ENCODE measurements around the gene HMCN1.
A peak's percentile ranks its signal among the peaks of the same experiment; 100 is the strongest.

Gene HMCN1

DNA sequence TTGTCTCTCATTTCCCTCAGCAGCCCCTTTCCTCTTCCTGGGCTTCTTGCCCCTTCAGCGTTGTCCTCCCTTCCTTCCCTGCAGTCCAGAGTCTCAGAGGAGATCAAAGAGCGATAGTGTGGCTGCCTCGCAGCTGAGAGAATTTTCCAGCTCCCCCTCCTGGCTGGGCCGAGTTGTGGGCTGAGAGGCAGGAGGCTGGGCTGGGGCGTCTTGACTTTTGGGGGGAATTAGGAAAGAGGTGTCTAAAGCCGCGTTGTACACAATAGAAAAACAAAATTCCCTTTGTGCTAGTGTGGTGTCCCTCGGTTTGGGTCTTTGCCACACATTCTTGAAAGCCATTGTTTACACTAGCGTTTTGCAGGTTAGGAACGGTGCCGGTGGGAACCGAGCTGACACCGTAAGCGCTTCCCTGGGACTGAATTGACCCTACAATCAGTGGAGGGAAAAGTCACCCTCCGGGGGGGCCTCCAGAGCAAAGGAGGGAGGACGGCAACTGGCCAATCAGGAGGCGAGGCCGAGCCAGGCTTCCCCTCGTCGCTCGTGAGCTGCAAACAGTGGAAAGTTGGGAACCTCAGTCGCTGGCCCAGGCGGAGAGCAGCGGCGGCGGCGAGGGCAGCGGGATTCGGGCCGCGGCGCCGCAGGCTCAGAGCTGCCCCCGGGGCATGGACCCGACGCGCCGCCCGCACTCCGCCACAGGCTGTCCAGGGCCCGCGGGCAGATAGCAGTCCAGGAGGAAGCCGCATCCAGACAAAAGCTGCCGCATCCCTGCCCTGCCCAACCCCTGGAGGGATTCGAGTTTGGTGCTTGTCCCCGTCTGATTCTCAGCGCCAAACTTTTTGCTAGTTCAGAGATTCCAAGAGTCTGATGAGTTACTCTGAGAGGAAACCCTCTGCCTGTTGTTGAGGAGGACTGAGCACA is at the start of gene HMCN1:
HMCN1 (plus strand) TSS at position 574 of the 918 bp plus-strand sequence. CDS start 389 bp downstream, outside the sequence.
- Histone ChIP-seq H3K4me1 (ENCODE audit: control insufficient read depth in 1 of 2, insufficient read depth in 2 of 2, low read length in 2 of 2) (no peaks in the 10 kb centered on the region), H3K27me3 (ENCODE audit: low read depth, low read length) (peaks cover 12% of the 10 kb centered on the region), H3K36me3 (ENCODE audit: control insufficient read depth in 1 of 2, insufficient read depth in 2 of 2, low read length in 2 of 2) (no peaks in the 10 kb centered on the region), H3K9me3 (ENCODE audit: control insufficient read depth in 1 of 2, low read length in 2 of 2) (peaks cover 0 to 5% of the 10 kb centered on the region in 2 donors), H3K4me3 (ENCODE audit: low read depth in 1 of 2, low read length in 2 of 2) (peak within 1 kb of the TSS; percentile 67 to 73), H3K27ac (ENCODE audit: low read length) (peak within 1 kb of the TSS; percentile 71)

DNA sequence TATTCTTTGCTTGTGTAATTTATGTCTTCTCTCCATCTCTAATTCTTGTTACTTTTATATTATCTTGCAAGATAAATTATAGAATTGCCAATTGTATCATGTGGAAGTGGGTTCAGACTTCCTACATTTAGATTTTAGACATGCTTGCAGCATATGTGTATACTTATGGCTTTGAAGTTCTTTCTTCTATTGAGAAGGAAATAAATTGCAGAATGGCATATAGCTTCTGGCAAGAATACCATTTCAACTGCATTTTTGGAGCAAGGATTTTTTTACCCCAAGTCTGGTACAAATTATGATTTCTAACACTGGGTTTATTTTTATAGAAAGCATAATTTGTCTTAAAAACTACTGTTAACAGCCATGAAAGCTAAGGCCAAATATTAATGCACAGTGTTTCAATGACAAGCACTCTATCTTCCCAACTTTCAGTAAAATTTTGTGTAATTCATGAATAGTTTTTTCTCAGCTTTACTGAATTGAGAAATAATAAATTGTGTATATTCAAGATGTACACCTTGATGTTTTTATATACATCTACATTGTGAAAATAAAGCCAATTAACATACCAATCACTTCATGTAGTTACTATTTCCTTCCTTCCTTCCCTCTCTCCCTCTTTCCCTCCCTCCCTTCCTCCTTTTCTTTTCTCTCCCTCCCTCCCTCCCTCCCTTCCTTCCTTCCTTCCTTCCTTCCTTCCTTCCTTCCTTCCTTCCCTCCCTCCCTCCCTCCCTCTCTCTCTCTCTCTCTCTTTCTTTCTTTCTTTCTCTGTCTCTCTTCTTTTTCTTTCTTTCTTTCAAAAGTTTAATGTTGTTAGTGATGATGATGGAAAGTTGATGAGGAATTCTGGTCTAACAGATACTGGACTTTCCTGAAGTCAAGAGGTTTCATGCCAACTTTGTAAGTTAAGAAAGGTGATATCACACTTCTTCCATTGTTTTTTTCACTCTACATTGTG is 47.1 kb upstream of the HMCN1 start:
- H3K27ac ChIP-seq (ENCODE audit: low read length), result no peak overlapping the region
- H3K9me3 ChIP-seq (ENCODE audit: control insufficient read depth in 1 of 2, low read length in 2 of 2), result no peaks in the 10 kb centered on the region
- no peaks in the 10 kb centered on the region for H3K36me3 ChIP-seq (ENCODE audit: control insufficient read depth in 1 of 2, insufficient read depth in 2 of 2, low read length in 2 of 2)
- H3K27me3 ChIP-seq (ENCODE audit: low read depth, low read length), result no peaks in the 10 kb centered on the region
- H3K4me1 ChIP-seq (ENCODE audit: control insufficient read depth in 1 of 2, insufficient read depth in 2 of 2, low read length in 2 of 2), result no peaks in the 10 kb centered on the region
- no peak overlapping the region for H3K4me3 ChIP-seq (ENCODE audit: low read depth in 1 of 2, low read length in 2 of 2)

DNA sequence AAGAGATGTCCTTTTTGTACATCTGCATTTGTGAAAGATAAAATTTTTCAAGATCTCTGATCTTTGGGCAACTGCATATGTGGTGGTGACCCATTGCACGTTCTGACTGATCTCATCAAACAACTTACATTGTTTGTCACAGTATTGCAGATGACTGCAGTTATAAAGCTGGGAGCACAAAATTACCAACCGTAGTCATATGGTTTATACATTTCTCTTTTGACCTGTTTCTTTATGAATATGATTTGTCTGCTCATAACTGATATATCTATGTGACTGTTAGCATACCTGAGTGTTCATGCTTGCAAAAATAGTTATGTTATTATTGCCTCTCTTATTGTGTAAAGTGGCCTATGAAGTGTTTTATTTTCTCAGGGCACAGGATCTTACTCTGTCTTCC is 43.7 kb upstream of the HMCN1 start:
- H3K4me3 ChIP-seq (ENCODE audit: low read depth in 1 of 2, low read length in 2 of 2), result no peak overlapping the region
- H3K9me3 ChIP-seq (ENCODE audit: control insufficient read depth in 1 of 2, low read length in 2 of 2), result no peaks in the 10 kb centered on the region
- no peaks in the 10 kb centered on the region for H3K4me1 ChIP-seq (ENCODE audit: control insufficient read depth in 1 of 2, insufficient read depth in 2 of 2, low read length in 2 of 2)
- H3K27ac ChIP-seq (ENCODE audit: low read length), result no peak overlapping the region
- no peaks in the 10 kb centered on the region for H3K27me3 ChIP-seq (ENCODE audit: low read depth, low read length)
- H3K36me3 ChIP-seq (ENCODE audit: control insufficient read depth in 1 of 2, insufficient read depth in 2 of 2, low read length in 2 of 2), result no peaks in the 10 kb centered on the region

DNA sequence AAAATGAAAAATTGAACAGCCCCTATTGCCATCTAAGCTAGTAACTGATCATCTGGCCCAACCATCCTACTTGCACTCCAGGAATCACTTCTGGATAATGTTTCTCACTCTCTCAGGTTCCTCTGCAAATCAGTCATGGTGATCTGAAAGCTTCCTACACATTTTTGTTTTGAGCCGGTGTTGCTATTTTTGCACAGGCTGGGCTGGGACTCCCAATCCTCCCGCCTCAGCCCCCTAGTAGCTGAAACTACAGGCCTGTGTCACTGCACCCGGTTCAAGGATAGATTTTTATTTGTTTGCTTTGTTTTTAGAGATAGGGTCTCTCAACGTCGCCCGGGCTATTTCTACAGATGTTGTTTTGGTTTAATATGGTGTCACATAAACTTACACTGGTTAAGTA is 40.5 kb upstream of the HMCN1 start:
- no peak overlapping the region for H3K27ac ChIP-seq (ENCODE audit: low read length)
- H3K9me3 ChIP-seq (ENCODE audit: control insufficient read depth in 1 of 2, low read length in 2 of 2), result no peaks in the 10 kb centered on the region
- no peaks in the 10 kb centered on the region for H3K27me3 ChIP-seq (ENCODE audit: low read depth, low read length)
- H3K36me3 ChIP-seq (ENCODE audit: control insufficient read depth in 1 of 2, insufficient read depth in 2 of 2, low read length in 2 of 2), result no peaks in the 10 kb centered on the region
- H3K4me1 ChIP-seq (ENCODE audit: control insufficient read depth in 1 of 2, insufficient read depth in 2 of 2, low read length in 2 of 2), result no peaks in the 10 kb centered on the region
- H3K4me3 ChIP-seq (ENCODE audit: low read depth in 1 of 2, low read length in 2 of 2), result peak overlapping the region in 1 of 2 donors; percentile 41

DNA sequence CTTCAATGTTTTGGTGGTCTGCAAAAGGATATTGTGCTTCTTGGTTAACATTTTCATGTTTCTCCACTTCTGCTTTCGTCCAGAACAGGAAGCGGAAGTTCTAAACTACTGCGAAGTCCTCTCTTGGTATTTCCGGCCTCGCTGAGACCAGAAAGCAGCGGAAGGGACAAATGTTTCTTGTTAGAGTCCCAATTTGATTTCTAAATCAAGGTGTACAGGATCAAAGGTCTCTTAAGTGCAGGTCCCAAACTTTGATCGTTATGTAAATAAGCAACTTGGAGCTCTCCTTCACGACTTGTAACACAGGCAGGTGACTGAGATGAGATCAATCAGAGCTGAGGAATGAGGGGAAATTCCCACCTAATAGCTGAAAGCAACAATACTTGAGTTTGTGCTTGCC is 40.1 kb upstream of the HMCN1 start:
- H3K27ac ChIP-seq (ENCODE audit: low read length), result peak overlapping the region; percentile 17
- no peaks in the 10 kb centered on the region for H3K9me3 ChIP-seq (ENCODE audit: control insufficient read depth in 1 of 2, low read length in 2 of 2)
- peak overlapping the region in 1 of 2 donors; percentile 41 for H3K4me3 ChIP-seq (ENCODE audit: low read depth in 1 of 2, low read length in 2 of 2)
- no peaks in the 10 kb centered on the region for H3K27me3 ChIP-seq (ENCODE audit: low read depth, low read length)
- no peaks in the 10 kb centered on the region for H3K36me3 ChIP-seq (ENCODE audit: control insufficient read depth in 1 of 2, insufficient read depth in 2 of 2, low read length in 2 of 2)
- H3K4me1 ChIP-seq (ENCODE audit: control insufficient read depth in 1 of 2, insufficient read depth in 2 of 2, low read length in 2 of 2), result no peaks in the 10 kb centered on the region

DNA sequence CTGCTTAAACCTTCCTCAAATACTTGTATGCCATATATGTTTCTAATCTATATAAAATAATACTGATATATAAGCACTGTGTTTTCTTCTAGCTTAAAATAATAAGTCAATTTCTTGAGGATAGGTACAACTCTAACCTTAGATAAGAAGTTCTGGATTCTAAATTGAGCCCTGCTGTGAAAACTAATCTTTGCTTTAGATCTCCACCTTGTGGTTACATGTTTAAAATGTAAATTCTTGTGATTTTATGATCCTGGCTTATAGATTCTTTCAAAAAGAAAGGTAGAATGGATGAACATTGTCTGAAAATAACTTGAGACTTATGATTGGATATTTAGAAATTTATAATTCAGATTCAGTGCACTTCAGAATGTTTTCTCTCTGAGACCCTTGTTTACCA is 38.9 kb upstream of the HMCN1 start:
- Histone ChIP-seq H3K4me1 (ENCODE audit: control insufficient read depth in 1 of 2, insufficient read depth in 2 of 2, low read length in 2 of 2) (no peaks in the 10 kb centered on the region), H3K4me3 (ENCODE audit: low read depth in 1 of 2, low read length in 2 of 2) (no peak overlapping the region), H3K27me3 (ENCODE audit: low read depth, low read length) (no peaks in the 10 kb centered on the region), H3K9me3 (ENCODE audit: control insufficient read depth in 1 of 2, low read length in 2 of 2) (no peaks in the 10 kb centered on the region), H3K27ac (ENCODE audit: low read length) (no peak overlapping the region), H3K36me3 (ENCODE audit: control insufficient read depth in 1 of 2, insufficient read depth in 2 of 2, low read length in 2 of 2) (no peaks in the 10 kb centered on the region)

DNA sequence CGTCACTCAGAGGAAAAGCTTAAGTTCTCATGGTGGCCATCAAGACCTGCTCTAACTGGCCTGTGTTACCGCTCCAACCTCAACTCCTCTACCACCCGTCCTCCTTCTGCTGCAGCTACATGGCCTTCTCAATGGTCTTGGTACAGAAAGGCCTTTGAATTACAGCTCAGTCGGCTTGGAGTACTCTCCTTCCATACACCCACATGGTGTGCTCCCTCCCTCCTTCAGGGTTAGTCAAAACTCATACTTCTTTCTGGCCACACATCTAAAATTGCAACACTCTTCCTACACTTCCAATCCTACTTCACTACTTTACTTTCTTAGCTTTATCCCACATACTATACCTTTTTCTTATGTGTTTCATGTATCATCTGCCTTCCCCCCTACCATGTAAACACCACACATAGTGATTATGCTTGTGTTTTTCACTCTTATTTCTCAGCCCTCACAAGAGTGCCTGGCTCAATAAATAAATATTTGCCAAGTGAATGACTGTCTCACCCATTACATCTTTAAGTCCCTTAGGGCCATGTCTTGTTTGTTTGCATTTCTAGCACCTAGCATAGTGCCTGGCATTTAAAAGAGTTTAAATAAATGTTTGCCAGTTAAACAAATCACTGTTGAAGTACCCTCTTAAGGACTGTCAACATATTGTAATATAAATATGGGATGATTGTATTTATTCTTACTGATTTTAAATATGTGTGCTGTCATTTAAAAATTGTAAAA is 37.6 kb upstream of the HMCN1 start:
- Histone ChIP-seq H3K27me3 (ENCODE audit: low read depth, low read length) (no peaks in the 10 kb centered on the region), H3K27ac (ENCODE audit: low read length) (no peak overlapping the region), H3K36me3 (ENCODE audit: control insufficient read depth in 1 of 2, insufficient read depth in 2 of 2, low read length in 2 of 2) (no peaks in the 10 kb centered on the region), H3K4me1 (ENCODE audit: control insufficient read depth in 1 of 2, insufficient read depth in 2 of 2, low read length in 2 of 2) (no peaks in the 10 kb centered on the region), H3K9me3 (ENCODE audit: control insufficient read depth in 1 of 2, low read length in 2 of 2) (no peaks in the 10 kb centered on the region), H3K4me3 (ENCODE audit: low read depth in 1 of 2, low read length in 2 of 2) (no peak overlapping the region)

DNA sequence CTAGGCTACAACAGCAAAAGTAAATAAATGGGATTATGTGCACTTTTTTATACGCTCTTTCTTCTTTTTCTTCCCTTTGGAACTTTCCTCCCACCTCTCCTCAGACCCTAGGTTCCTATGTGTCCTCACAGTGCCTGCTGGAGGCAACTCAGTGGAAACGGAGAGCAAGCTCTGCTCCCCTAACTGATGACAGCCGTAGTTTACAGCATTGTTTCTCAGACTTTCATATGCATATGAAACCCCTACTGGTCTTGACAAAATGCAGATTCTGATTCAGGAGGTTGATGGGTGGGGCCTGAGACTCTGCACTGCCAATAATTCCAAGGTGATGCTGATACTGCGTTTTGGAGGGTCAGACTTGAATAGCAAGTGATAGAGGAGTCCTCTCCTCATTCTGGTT is 34.3 kb upstream of the HMCN1 start:
- H3K27ac ChIP-seq (ENCODE audit: low read length), result no peak overlapping the region
- no peaks in the 10 kb centered on the region for H3K9me3 ChIP-seq (ENCODE audit: control insufficient read depth in 1 of 2, low read length in 2 of 2)
- no peaks in the 10 kb centered on the region for H3K4me1 ChIP-seq (ENCODE audit: control insufficient read depth in 1 of 2, insufficient read depth in 2 of 2, low read length in 2 of 2)
- H3K36me3 ChIP-seq (ENCODE audit: control insufficient read depth in 1 of 2, insufficient read depth in 2 of 2, low read length in 2 of 2), result no peaks in the 10 kb centered on the region
- H3K4me3 ChIP-seq (ENCODE audit: low read depth in 1 of 2, low read length in 2 of 2), result no peak overlapping the region
- no peaks in the 10 kb centered on the region for H3K27me3 ChIP-seq (ENCODE audit: low read depth, low read length)

DNA sequence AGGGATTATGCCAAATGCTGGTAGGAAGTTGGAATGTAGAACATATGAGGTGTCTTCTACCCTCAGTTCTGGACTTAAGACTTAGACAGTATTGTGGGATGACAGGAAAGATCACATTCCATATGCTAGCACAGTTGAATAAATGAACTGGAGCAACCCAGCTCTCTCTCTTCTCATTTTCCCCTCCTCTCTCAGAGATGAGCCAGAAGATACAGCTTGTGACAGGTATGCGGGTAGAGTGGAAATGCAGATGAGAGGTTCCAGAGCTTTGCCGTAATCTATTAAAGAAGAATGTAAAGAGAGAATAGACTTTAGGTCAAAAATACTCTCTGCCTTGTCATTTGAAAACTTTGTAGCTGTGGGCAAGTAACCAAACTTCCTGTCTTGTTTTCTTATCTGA is 32.5 kb upstream of the HMCN1 start:
- Histone ChIP-seq H3K4me3 (ENCODE audit: low read depth in 1 of 2, low read length in 2 of 2) (no peak overlapping the region), H3K4me1 (ENCODE audit: control insufficient read depth in 1 of 2, insufficient read depth in 2 of 2, low read length in 2 of 2) (no peaks in the 10 kb centered on the region), H3K27me3 (ENCODE audit: low read depth, low read length) (no peaks in the 10 kb centered on the region), H3K36me3 (ENCODE audit: control insufficient read depth in 1 of 2, insufficient read depth in 2 of 2, low read length in 2 of 2) (no peaks in the 10 kb centered on the region), H3K9me3 (ENCODE audit: control insufficient read depth in 1 of 2, low read length in 2 of 2) (no peaks in the 10 kb centered on the region), H3K27ac (ENCODE audit: low read length) (no peak overlapping the region)

DNA sequence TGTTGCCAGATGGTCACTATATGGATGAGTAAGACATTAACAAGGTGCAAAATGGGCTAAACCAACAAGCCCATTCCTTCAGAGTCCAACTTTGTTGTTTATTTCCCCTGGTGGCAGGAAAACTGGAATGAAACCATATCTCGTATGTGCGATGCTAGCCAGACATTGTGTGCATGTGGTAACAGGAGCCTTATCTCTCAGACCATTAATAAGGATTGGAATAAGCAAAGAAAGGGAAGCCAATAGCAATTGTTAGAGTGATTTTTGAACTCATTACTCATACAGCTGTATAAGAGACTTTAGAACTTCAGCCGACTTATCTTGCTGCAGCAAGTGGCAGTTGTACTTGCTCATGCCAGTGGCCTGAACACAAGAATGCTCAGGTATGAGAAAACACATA is 30.0 kb upstream of the HMCN1 start:
- Histone ChIP-seq H3K9me3 (ENCODE audit: control insufficient read depth in 1 of 2, low read length in 2 of 2) (no peaks in the 10 kb centered on the region), H3K27ac (ENCODE audit: low read length) (no peak overlapping the region), H3K36me3 (ENCODE audit: control insufficient read depth in 1 of 2, insufficient read depth in 2 of 2, low read length in 2 of 2) (no peaks in the 10 kb centered on the region), H3K4me1 (ENCODE audit: control insufficient read depth in 1 of 2, insufficient read depth in 2 of 2, low read length in 2 of 2) (no peaks in the 10 kb centered on the region), H3K27me3 (ENCODE audit: low read depth, low read length) (no peaks in the 10 kb centered on the region), H3K4me3 (ENCODE audit: low read depth in 1 of 2, low read length in 2 of 2) (no peak overlapping the region)

DNA sequence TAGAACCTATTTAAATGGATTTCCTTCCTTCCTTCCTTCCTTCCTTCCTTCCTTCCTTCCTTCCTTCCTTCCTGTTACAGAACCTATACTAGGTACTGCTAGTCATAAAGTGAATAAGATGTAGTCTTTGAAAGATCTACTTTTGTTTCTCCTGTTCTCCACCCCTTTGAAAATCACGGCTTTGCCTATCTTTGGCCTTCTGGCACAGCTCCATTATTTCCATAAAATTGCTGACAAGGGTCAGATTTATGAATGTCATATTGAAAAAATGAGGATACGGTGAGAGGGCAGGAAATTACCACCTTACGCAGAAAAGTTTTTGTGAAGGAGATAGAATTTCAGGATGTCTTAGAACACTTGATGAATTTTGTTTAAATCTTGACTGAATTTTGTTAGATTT is 18.1 kb upstream of the HMCN1 start:
- H3K4me1 ChIP-seq (ENCODE audit: control insufficient read depth in 1 of 2, insufficient read depth in 2 of 2, low read length in 2 of 2), result no peaks in the 10 kb centered on the region

More for the DNA sequence above, 18.1 kb upstream of the HMCN1 start:
- H3K36me3 ChIP-seq (ENCODE audit: control insufficient read depth in 1 of 2, insufficient read depth in 2 of 2, low read length in 2 of 2), result no peaks in the 10 kb centered on the region
- no peak overlapping the region for H3K4me3 ChIP-seq (ENCODE audit: low read depth in 1 of 2, low read length in 2 of 2)
- H3K27me3 ChIP-seq (ENCODE audit: low read depth, low read length), result no peaks in the 10 kb centered on the region
- no peak overlapping the region for H3K27ac ChIP-seq (ENCODE audit: low read length)
- H3K9me3 ChIP-seq (ENCODE audit: control insufficient read depth in 1 of 2, low read length in 2 of 2), result no peaks in the 10 kb centered on the region
